ENCODE measurements around the gene OGT.

GRCh38 chrX:71618303-71618721, 85.4 kb downstream of the OGT start, which contains the start of gene CXCR3:
- TF ChIP-seq CTCF (IDR thresholded peaks at IDR 0.05; ENCODE audit: poor library complexity) = no peak
- no peak for TF ChIP-seq EZH2 (IDR thresholded peaks at IDR 0.05; ENCODE audit: borderline replicate concordance)
